Colonic mucosa (tissue), 4 donors: Measurements from ENCODE around the gene MRPL23. TPM values are rescaled to one million over a fixed set of nuclear protein-coding genes. Genes with fewer than 3 reads are reported as not detected.
"Not testable (repeated sequence)": the region's sequence is repeated elsewhere in the genome, so short reads cannot be mapped to it uniquely, and the experiment has no call there.

Experiments used
- DNase-seq: peaks from one replicate; pipeline ENCODE4 v3.0.0-alpha.2; 2020
- H3K27ac ChIP-seq: fragments of 200-600 bp; one replicate; pipeline ENCODE4 v1.8.0; 2021
- H3K27me3 ChIP-seq: fragments of 200-600 bp; one replicate; pipeline ENCODE4 v1.8.0; 2021
- H3K36me3 ChIP-seq: fragments of 200-600 bp; one replicate; pipeline ENCODE4 v1.8.0; 2021
- H3K4me1 ChIP-seq: fragments of 200-600 bp; one replicate; pipeline ENCODE4 v1.8.0; 2021; ENCODE audit warnings: mild to moderate bottlenecking
- H3K4me3 ChIP-seq: fragments of 200-600 bp; one replicate; pipeline ENCODE4 v1.8.0; 2021
- H3K9ac ChIP-seq, 2 donors: one replicate each; pipeline ENCODE4 v1.7.0; 2013; ENCODE audit warnings: control low read depth in 2 of 2, low read depth in 2 of 2, low read length in 2 of 2
- H3K9me3 ChIP-seq: fragments of 200-600 bp; one replicate; pipeline ENCODE4 v1.8.0; 2021
- CTCF ChIP-seq: fragments of 200-600 bp; IDR thresholded peaks from one replicate; pipeline ENCODE4 v1.8.0; 2022; ENCODE audit warnings: antibody characterized with exemption, mild to moderate bottlenecking
- intact Hi-C: fragments of 100-400 bp; cut with DNase I; formaldehyde crosslinking; loops from one replicate; pipeline ENCODE4 v1.14.1; 2022
- total RNA-seq, 2 donors: library from RNA; stranded (reverse); fragmentation: NEBNext Ultra II Directional in 1 of 2; extraction: Animal tissue kit (Norgen Biotek cat#: 25700) in 1 of 2; gene quantifications; one replicate each; pipeline ENCODE4 v1.2.1, GENCODE V29; 2021
- donor health status: healthy.
- donor health status: DM: no; HTN: no; CAD: no.
- donor health status: DM: no; HTN: no; CAD: no.

The MRPL23 gene
- total RNA-seq, 2 donors from 2014 or later = 89.4 to 140 TPM

- H3K4me1 ChIP-seq = no peaks in the 10 kb centered on the region
- H3K9me3 ChIP-seq = no peaks in the 10 kb centered on the region
- H3K4me3 ChIP-seq = no peak overlapping the region
- H3K27me3 ChIP-seq = no peaks in the 10 kb centered on the region
- no peak for DNase-seq
- H3K36me3 ChIP-seq = no peaks in the 10 kb centered on the region
- peak overlapping the region in 1 of 2 donors; percentile 24 for H3K9ac ChIP-seq
- TF ChIP-seq CTCF = no peak
- intact Hi-C loops = loop anchor here (2.0 kb wide), 1 partner anchor 23 kb away; no protein-coding TSS in a partner anchor
- H3K27ac ChIP-seq = no peak overlapping the region
These were observed 9.4 kb upstream of the MRPL23 start for GRCh38 chr11:1937616-1938342.

- no peak overlapping the region for H3K27ac ChIP-seq
- TF ChIP-seq CTCF = no peak
- DNase-seq = no peak
- no peak overlapping the region for H3K4me3 ChIP-seq
- no peaks in the 10 kb centered on the region for H3K4me1 ChIP-seq
- H3K27me3 ChIP-seq = no peaks in the 10 kb centered on the region
- intact Hi-C loops = no loop called here
- H3K9ac ChIP-seq = no peak overlapping the region
- no peaks in the 10 kb centered on the region for H3K36me3 ChIP-seq
- no peaks in the 10 kb centered on the region for H3K9me3 ChIP-seq
These were observed 8.7 kb upstream of the MRPL23 start for GRCh38 chr11:1938343-1939005.

- no peak for DNase-seq
- Histone ChIP-seq H3K9ac (no peak overlapping the region), H3K27ac (no peak overlapping the region), H3K4me1 (no peaks in the 10 kb centered on the region), H3K27me3 (no peaks in the 10 kb centered on the region), H3K4me3 (no peak overlapping the region), H3K9me3 (no peaks in the 10 kb centered on the region), H3K36me3 (no peaks in the 10 kb centered on the region)
- TF ChIP-seq CTCF = no peak
- intact Hi-C loops = no loop called here
These were observed 8.0 kb upstream of the MRPL23 start for GRCh38 chr11:1939006-1939625.

GRCh38 chr11:1939788-1940187 lies 7.3 kb upstream of the MRPL23 start:
- intact Hi-C loops = loop anchor here (1.0 kb wide), 1 partner anchor 45 kb away; no protein-coding TSS in a partner anchor
- not testable (repeated sequence) for DNase-seq, H3K4me3 ChIP-seq, H3K27ac ChIP-seq, H3K27me3 ChIP-seq, H3K9me3 ChIP-seq, H3K9ac ChIP-seq, H3K4me1 ChIP-seq, H3K36me3 ChIP-seq

GRCh38 chr11:1942558-1943260 lies 4.4 kb upstream of the MRPL23 start:
- no peaks in the 10 kb centered on the region for H3K9me3 ChIP-seq
- no peak for TF ChIP-seq CTCF
- H3K9ac ChIP-seq = no peak overlapping the region
- intact Hi-C loops = no loop called here
- H3K4me1 ChIP-seq = no peaks in the 10 kb centered on the region
- DNase-seq = no peak
- no peaks in the 10 kb centered on the region for H3K36me3 ChIP-seq
- H3K4me3 ChIP-seq = no peak overlapping the region
- no peak overlapping the region for H3K27ac ChIP-seq
- no peaks in the 10 kb centered on the region for H3K27me3 ChIP-seq
